ENCODE data around the gene MYT1.

DNA sequence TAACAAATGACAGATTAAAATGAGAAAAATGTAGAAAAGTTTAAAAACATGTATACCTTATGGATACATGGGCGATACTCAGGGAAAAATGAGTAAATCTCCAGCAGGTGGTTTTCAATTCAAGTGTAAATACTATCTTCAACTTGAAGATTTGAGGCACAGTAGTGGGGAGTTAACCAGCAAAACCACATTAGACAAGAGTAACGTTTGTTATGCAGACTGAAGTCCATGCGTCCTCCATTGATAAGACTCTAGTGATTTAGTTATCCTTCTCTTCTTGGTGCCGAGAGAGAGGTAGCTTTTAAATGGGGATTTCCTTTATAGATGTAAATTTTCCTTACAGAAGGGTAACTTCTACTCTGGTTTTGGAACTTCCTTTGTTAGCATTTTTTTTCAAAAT is 119.4 kb downstream of the MYT1 start:
- TF ChIP-seq, protein P1, sequence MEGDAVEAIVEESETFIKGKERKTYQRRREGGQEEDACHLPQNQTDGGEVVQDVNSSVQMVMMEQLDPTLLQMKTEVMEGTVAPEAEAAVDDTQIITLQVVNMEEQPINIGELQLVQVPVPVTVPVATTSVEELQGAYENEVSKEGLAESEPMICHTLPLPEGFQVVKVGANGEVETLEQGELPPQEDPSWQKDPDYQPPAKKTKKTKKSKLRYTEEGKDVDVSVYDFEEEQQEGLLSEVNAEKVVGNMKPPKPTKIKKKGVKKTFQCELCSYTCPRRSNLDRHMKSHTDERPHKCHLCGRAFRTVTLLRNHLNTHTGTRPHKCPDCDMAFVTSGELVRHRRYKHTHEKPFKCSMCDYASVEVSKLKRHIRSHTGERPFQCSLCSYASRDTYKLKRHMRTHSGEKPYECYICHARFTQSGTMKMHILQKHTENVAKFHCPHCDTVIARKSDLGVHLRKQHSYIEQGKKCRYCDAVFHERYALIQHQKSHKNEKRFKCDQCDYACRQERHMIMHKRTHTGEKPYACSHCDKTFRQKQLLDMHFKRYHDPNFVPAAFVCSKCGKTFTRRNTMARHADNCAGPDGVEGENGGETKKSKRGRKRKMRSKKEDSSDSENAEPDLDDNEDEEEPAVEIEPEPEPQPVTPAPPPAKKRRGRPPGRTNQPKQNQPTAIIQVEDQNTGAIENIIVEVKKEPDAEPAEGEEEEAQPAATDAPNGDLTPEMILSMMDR (conservative IDR thresholded peaks at IDR 0.05), result no peak
- TF ChIP-seq ZFX (IDR thresholded peaks at IDR 0.05), result no peak
